Stimulated activated CD4-positive, alpha-beta T cell treated with anti-CD3 and anti-CD28 coated beads, Interleukin-15, amount 100 ng/mL, for 1 hour (primary cell): ENCODE results near the gene ARHGAP23.
"Not testable (repeated sequence)": the region's sequence is repeated elsewhere in the genome, so short reads cannot be mapped to it uniquely, and the experiment has no call there.

Experiments
- DNase-seq, 2 donors: peaks; one replicate each; pipeline ENCODE4 v3.0.0-alpha.2; 2020; ENCODE audit warnings: low read depth in 1 of 2, low spot score in 1 of 2

Gene ARHGAP23

DNA sequence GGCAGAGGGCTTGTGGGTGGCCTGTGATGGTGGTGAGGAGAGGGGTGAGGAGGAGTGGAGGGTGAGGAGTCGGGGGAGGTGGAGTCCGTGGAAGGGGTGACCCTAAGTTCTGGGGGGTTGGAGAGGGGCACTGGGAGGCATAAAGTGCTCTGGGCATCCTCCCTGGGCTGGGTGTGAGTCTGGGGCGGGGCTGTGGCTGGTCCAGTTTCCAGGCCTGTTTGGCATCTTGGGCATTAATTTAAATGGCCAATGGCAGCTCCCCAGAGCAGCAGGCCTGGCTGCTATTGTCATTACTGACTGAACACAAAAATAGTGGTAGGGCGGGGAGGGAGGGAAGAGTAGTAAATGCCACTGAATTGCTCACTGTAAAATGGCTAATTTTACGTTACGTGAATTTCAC is 7.7 kb upstream of the ARHGAP23 start:
- DNase-seq, result no peak

DNA sequence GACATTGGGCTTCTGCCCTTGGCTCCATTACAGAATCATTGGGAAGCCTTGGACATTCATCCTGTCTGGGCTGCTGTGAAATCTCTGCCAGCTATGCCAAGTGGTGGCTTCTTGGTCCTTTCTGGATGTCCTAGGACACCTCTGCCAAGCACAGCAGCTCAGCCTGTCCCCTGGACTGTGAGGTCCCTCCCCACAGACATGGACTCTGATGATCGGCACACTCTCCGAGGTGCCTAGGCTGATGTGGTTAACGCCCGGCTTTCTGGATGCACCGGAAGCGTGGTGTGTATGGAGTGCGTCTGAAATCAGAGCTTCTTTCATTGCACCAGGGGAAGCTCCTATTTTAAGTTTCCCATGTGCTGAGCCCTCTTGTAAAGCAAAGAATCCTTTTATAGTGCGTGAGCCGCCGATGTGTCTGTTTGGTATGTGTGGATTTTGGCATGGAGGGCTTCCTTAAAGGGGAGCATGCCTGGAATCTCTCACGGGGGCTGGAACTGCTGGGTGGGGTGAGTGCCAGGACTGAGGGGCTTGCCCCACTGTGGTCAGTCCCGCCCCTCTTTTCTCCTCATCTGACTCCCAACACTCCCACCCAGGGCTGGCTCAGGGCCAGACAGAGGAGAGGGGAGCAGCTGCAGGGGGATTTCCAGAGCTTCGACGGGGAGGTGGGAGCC is 7.0 kb upstream of the ARHGAP23 start:
- no peak for DNase-seq

DNA sequence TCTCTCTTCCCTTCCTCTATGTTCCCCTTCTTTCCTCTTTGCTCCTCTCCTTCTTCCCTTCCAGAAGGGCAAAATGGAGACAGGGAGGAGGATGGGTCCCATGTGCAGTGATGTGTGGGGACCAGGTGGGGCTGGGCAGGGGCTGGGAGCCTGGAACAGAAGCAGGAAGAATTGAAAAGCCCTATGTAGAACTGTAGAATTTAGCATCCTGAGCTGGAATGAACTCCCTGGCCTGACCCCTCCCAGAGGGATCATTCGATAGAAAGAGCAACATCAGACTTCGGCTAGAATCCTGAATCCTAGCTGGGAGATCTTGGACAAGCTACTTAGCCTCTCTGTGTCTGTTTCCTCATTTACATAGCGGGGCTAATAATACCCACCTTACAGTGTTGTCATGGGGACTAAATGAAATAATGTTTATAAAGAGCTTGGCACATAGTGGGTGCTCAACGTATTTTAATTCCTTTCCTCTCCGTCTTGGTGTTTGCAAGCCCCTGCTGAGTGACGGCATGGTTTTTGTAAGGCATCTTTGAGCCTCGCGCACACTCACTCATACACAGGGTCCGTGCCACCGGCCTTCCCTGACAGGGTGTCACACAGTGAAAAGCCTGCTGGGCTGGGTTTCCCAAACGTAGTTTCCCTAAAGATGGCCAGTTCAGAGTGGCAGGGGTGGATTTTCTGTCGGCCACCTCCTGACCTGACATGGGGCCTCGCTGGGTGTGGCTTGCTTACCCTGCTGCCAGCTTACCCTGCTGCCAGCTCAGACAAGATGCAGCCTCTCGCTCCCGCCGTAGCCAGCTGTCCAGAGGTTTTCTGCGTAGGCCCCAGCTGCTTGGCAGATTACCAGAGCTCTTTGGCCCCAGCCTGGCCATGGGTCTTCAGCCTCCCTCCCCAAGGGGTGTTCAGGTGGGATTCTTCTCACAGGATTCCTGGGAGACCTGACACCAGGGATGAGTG is 6.1 kb upstream of the ARHGAP23 start:
- DNase-seq, result no peak

DNA sequence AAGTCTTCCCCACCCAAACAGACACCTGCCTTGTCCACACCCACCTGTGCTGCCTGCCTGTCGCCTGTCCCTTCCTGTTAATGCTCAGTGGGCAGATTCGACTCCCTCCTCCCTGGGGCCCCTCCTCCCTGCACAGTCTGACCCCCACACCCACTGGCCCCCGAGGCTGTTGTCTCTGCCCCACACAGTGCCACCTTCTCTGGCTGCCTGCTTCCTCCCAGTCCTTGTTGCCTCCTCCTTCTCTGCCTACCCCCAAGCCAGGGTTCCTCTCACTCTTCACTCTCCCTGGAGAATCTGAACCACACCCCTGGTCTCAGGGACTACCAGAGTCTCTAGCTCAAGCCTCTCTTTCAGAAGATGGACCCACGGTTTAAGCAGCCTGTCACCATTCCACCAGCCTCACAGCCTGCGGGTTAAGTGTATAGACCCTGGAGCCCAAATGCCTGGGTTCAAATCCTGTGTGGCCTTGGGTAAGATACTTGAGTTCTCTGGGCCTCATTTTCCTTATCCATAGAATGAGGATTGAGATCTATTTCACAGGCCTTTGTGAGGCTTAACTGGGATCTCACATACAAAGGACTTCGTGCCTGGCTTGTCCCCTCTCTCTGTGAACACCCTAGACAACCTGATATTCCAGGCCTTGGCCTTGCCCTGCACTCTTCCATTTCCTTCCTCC is 3.8 kb upstream of the ARHGAP23 start:
- DNase-seq, result no peak

DNA sequence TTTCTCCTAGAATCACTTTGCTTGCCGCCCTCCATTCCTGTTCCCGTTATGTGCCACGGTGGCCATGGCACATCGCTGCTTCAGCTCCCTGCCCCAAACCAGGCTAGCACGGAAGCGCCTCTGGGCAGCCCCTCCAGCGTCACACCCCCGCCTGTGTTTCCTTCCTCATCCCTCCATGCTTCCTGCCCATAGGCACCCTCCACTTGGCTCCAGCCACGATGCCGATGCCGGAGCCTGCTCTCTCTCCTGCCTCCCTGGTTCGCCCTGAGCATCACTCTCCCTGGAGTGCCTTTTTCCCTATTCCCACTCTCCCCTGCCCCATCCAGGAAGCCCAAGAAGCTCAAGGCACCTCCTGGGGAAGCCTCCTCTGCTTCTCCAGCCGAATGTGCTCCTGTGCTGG is 3.2 kb upstream of the ARHGAP23 start:
- no peak for DNase-seq

DNA sequence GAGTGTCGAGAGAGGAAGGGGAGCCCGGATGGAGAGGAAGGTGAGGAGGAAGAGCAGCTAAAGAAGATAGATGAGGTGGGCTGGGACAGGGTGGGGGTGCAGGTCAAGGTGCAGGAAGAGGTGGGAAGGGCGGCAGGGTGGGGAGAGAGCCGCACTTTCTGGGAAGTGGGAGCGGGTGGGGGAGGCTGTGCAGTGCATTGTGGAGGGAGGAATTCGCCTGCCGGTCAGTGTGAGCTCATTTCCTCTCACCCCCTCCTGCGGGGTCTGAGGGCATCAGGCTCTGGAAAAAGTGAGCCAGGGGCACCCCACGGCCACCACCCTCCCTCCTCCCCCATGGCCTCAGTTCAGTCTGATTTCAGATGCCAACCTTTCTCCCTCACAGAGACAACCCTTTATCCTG is 2.5 kb upstream of the ARHGAP23 start:
- DNase-seq, result no peak

DNA sequence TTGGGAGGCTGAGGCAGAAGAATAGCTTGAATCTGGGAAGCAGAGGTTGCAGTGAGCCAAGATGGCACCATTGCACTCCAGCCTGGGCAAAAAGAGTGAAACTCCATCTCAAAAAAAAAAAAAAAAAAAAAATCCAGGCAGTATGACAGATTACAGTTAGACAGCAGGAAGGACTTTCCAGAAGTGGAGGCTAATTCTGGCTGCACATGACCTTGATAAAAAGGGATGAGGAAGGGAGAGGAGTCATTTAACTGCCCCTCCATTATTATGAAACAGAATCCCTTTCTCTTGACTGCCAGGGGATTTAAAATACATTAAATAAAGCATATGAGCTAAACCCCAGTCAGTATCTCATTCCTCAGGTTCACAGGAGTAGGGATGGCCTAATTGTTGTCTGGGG is 1.8 kb upstream of the ARHGAP23 start:
- DNase-seq, result no peak

DNA sequence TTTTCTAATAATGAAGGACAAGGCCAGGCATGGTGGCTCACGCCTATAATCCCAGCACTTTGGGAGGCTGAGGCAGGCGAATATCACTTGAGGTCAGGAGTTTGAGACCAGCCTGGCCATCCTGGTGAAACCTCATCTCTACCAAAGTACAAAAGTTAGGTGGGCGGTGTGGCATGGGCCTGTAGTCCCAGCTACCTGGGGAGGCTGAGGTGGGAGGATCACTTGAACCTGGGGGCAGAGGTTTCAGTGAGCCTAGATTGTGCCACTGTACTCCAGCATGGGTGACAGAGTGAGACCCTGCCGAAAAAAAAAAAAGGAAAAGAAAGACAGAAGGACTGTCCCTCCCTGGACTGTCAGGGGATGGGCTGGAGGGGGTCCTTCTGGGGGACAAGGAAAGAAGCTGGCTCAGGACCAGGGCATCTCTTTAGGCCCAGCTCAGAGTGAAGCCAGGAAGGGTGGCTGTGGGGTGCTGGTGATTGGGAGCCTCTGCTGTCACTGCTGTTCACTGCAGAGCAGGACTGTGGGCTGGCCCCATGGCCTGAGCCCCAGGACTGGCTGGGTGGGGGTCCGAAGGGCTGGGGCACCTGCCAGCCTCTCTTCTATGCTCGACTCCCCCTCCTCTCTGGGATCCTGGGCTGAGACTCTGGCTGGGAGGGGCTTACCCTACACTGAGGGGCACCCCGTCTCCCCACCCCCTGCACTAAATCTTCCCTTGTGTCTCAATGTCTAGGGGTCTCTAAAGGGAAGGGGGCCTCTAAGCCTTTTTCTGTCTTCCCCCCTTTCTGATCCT is 909 bp upstream of the ARHGAP23 start:
- DNase-seq, result no peak

DNA sequence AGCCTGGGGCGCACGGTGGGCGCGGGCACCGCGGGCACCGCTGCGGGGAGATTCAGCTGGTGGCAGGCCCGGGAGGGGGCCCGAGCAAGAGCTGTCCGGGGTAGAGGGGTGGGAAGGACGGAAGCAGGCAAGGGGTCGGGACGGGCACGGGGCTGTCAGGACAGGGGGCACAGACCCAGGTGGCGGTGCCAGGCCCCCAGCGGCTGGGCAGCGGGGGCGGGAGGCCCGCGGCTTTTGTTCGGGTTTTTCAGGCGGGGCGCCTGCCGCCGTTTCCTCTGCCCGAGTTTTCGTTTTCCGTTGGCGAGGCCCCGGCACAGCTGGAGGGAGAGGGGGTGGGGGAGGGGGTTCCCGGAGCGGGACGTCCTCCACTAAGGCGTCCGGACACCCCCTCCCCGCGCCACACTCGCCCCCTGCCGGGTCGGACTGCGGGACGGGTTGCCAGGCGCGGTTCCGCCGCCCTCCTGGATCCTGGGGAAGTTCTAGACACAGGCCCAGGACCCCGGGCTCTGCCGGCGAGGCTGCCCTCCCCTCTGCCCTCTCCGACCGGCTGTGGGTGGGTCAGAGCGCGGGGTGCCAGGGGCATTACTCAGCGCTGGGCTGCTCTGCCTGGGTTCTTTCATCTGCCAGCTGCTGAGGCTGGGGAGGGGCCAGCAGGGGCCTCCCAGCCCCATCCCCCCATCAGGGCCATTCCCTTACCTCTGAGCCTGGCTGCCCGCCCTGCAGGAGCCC is 543 bp downstream of the ARHGAP23 start:
- DNase-seq, result no peak

DNA sequence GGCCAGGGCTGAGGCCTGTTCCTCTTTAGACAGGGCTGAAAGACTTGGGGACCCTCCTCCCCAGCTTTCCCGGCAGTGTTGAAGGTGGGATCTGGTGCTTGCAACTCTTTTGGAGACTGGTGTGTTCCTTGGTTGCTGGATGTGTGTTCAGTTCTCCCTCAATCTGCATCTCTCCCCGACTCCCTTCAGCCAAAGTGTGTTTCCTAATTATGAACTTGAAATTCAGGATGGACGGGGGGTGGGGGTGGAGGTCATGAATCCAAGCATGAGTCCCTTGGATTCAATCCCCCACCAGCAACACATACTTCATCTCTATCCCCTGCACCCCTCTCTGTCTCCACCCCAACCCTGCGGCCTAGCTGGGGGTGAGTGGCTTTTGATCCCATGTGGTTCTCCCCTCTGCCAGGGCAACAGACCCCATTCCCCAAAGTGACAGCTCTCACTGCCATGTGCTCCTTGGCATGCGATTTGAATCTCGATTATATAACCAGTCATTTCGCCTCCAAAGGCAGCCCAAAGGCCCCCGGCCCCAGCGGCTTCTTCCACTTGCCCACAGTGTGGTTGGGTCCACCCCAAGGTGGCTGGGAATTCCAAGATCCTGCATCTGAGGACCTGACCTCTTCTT is 1.3 kb downstream of the ARHGAP23 start:
- DNase-seq, result no peak

DNA sequence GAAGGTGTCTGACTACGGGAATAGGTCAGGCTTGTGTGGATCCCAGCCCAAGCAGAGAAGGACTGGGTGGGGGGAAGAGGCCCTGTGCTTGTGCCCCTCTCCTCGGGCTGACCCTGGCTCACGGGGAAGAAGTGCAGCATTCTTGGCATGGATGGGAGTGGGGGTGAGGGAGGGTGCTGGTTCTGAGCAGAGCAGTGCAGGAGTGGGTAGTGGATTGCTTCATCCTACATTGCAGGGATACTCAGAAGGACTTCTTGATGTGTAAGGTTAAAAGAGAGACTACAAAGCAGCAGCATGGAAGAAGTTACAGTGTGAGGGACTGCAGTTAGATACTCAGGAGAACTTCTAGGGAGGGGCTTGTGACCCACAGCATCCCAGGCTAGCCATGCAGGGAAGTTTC is 2.1 kb downstream of the ARHGAP23 start:
- no peak for DNase-seq

DNA sequence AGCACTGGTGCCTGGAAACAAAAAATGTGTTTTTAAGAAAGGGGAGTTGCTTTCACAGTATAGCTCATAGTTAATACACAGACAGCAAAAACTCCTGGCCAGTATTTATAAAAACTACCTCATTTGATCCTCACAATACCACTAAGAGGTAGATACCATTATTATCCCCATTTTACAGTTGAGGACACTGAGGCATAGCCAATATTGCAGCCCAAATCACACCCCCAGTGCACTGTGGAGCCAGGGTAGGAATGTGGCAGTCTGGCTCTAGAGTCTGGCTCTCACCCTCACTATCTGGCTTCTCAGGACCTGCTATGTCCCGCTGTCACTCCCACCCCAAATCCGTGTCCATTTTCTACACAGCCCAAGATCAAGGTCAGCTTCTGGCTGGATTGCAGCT is 2.6 kb downstream of the ARHGAP23 start:
- DNase-seq, result no peak

DNA sequence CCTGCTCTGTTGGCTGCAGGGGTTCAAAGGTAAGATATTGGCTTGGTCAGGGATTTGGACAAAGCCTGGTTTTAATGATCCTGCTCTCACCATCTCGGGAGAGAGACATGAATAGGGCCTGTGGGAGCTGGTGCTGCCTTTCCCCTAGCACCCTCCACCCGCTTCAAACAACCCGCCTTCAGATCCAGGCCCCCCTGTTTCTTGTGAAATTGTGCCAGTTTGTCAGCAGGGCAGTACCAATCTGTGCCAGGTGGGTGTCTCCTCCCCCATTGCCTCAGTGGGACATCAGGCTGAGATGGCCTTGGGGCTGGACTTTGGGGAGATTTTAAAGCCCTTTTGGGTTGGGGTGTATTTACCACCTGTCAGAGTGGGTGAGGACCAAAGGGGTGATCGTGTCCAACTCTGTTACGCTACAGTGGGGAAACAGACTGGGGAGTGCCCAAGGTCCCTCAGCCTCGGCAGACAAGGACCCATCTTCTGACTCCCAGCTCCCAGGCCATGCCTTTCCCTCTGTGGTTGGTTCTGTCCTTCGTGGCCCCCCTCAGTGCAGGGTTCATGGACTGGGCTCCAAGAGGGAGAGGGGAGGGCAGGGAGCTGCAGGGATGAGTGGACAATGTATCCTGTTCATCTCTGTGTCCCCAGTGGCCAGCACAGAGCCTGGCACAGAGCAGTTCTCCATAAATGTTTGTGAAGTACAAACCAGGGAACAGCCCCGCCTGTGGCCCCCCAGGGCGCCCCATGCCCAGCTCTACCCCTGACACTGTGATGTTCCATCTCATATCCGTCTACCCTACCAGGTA is 3.3 kb downstream of the ARHGAP23 start:
- DNase-seq, result no peak

DNA sequence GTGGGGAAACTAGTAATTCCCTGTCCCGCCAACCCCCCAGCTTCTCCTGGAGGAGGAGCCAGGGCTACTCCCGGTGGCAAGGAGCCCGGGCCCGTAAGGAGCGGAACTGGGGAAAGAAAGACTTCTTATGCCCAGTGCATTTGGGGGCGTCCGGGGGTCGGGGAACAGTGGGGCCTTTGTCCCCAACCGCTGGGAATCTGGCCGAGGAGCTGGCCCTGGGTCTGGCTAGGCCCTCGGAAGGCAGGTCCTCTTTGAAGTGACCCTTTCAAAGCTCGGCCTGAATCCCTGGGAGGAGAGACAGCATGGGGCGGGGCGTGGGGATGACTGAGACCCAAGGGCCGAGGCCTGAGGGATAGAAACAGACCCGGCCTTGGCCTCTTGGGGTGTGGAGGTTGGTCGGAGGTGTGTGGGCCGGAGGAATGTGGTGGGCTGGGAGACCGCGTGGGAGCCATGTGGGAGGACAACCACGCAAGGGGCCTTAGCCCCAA is 6.0 kb downstream of the ARHGAP23 start:
- no peak for DNase-seq

DNA sequence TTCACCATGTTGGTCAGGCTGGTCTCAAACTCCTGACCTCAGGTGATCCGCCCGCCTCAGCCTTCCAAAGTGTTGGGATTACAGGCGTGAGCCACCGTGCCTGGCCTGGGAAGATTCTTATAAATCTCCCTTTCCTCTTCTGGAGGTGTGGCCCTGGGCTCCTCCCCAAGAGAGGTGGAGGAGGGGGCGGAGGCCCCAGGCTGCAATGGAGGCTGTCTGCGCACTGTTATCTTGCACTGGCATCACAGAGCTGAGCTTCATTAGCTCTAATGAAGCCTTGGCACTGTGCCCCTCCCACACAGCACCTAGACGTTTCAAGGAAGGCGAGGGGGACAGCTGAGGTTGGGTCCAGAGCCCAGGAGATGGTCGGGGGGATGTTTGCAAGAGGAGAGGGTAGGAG is 7.5 kb downstream of the ARHGAP23 start:
- no peak for DNase-seq

DNA sequence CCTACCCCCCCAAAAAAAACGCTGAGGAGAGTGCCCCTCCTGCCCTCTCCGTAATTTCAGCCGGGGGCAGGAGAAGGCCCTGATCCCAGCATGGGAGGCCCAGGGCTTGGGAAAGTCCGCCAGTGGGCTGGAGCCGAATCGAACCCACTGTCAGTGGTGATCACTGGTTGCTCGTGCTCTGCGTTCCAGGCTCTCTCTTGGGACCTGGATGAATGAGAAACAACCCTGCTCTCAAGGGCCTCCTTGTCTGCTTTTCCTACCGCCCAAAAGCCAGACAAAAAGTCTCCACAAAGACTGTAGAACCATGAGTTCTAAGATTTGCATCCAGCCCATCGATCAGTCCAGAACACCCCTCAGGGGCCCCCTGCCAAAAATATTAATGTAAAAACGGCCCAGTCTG is 8.1 kb downstream of the ARHGAP23 start:
- DNase-seq, result no peak

DNA sequence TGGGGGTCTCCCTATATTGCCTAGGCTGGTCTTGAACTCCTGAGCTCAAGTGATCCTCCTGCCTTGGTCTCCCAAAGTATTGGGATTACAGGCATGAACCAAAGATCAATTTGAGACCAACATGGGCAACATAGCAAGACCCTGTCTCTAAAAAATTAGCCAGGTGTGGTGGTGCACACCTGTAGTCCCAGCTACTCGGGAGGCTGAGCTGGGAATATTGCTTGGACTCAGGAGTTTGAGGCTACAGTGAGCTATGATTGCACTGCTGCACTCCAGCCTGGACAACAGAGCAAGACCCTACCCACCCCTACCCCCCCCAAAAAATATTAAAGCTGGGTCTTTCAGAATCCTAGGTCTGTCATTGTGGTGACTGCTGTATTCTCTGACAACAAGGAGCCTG is 9.0 kb downstream of the ARHGAP23 start:
- DNase-seq, result not testable (repeated sequence)

DNA sequence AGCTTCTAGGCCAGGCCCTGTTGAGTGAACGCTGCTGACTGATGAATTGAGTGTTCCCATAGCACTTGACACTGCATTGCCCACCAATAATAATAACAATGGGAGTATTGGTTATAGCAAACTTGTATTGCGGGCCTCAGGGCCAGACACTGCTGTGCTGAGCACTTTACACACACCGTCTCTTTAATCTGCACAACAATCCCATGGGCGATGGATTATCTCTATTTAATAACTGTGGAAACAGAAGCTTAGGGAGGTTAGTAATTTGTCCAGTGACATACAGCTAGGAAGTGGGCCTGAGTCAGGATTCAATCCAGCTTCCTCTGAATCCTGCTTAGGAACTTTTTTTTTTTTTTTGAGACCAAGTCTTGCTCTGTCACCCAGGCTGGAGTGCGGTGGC is 11.2 kb downstream of the ARHGAP23 start:
- DNase-seq, result no peak
